Ascending aorta (tissue), 2 donors: ENCODE measurements around the gene CNTN2. TPM values are rescaled to one million over a fixed set of nuclear protein-coding genes. Genes with fewer than 3 reads are reported as not detected.

Experiments used
- DNase-seq, 2 donors: peaks; one replicate each; pipeline ENCODE4 v3.0.0-alpha.2; 2019; ENCODE audit warnings: low spot score in 2 of 2
- H3K27ac ChIP-seq, 2 donors: fragments of 200-600 bp; sonication (generic); one replicate each; pipeline ENCODE4 v1.5.1; 2016 to 2017; ENCODE audit warnings: mild to moderate bottlenecking in 1 of 2
- H3K27me3 ChIP-seq: fragments of 200-600 bp; sonication (generic); one replicate; pipeline ENCODE4 v1.5.1; 2017
- H3K36me3 ChIP-seq, 2 donors: fragments of 200-600 bp; sonication (generic); one replicate each; pipeline ENCODE4 v1.5.1; 2016
- H3K4me1 ChIP-seq, 2 donors: fragments of 200-600 bp; sonication (generic); one replicate each; pipeline ENCODE4 v1.5.1; 2016 to 2017; ENCODE audit warnings: mild to moderate bottlenecking in 1 of 2
- H3K4me3 ChIP-seq, 2 donors: fragments of 200-600 bp; sonication (generic); one replicate each; pipeline ENCODE4 v1.5.1; 2016 to 2017; ENCODE audit warnings: mild to moderate bottlenecking in 1 of 2
- H3K9me3 ChIP-seq, 2 donors: fragments of 200-600 bp; sonication (generic); one replicate each; pipeline ENCODE4 v1.5.1; 2016
- CTCF ChIP-seq, 3 experiments: fragments of 200-600 bp in 2 of 3; fragments of 450-650 bp in 1 of 3; sonication (generic) in 2 of 3; IDR thresholded peaks; one replicate each; pipeline ENCODE4 v1.5.1; 2016 to 2019; ENCODE audit warnings: antibody characterized with exemption in 3 of 3, mild to moderate bottlenecking in 1 of 3, moderate library complexity in 1 of 3
- intact Hi-C: fragments of 100-400 bp; cut with DNase I; formaldehyde crosslinking; loops from one replicate; pipeline ENCODE4 v1.15.1; 2023
- total RNA-seq: library from RNA; depleted of rRNA; stranded (reverse); fragments of >200 nt; gene quantifications from one replicate; pipeline ENCODE4 v1.1.0, GENCODE V29; 2016

Gene CNTN2
- total RNA-seq, 1 donor from 2014 or later: 0.32 TPM

GRCh38 chr1:205082431-205082830 is 39.4 kb downstream of the CNTN2 start:
- H3K4me3 ChIP-seq: no peak overlapping the region
- H3K9me3 ChIP-seq: no peaks in the 10 kb centered on the region
- no peaks in the 10 kb centered on the region for H3K4me1 ChIP-seq
- H3K27me3 ChIP-seq: no peaks in the 10 kb centered on the region
- DNase-seq: no peak
- TF ChIP-seq CTCF (IDR thresholded peaks at IDR 0.05): no peak
- H3K36me3 ChIP-seq: peaks cover 11 to 35% of the 10 kb centered on the region in 2 donors
- no peak overlapping the region for H3K27ac ChIP-seq
- intact Hi-C loops: no loop called here

GRCh38 chr1:205084360-205084759 is 41.3 kb downstream of the CNTN2 start, which contains the start of gene TMEM81:
Gene TMEM81, minus strand, starts transcription at chr1:205084460. Its CDS starts 140 bp downstream, at chr1:205084320.
- no peak for TF ChIP-seq CTCF (IDR thresholded peaks at IDR 0.05)
- DNase-seq: no peak
- Histone ChIP-seq H3K4me1 (no peaks in the 10 kb centered on the region), H3K4me3 (no peak within 1 kb of the TSS), H3K27me3 (no peaks in the 10 kb centered on the region), H3K9me3 (no peaks in the 10 kb centered on the region), H3K36me3 (peaks cover 23 to 52% of the 10 kb centered on the region in 2 donors), H3K27ac (no peak within 1 kb of the TSS)
- intact Hi-C loops: no loop called here

GRCh38 chr1:205088341-205088740 is 45.3 kb downstream of the CNTN2 start:
- no peaks in the 10 kb centered on the region for H3K9me3 ChIP-seq
- no peaks in the 10 kb centered on the region for H3K27me3 ChIP-seq
- peaks cover 46 to 70% of the 10 kb centered on the region in 2 donors for H3K36me3 ChIP-seq
- no peaks in the 10 kb centered on the region for H3K4me1 ChIP-seq
- intact Hi-C loops: no loop called here
- H3K27ac ChIP-seq: no peak overlapping the region
- no peak overlapping the region for H3K4me3 ChIP-seq
- no peak for TF ChIP-seq CTCF (IDR thresholded peaks at IDR 0.05)
- no peak for DNase-seq

GRCh38 chr1:205091043-205091740 is 48.2 kb downstream of the CNTN2 start:
- H3K27ac ChIP-seq: no peak overlapping the region
- H3K36me3 ChIP-seq: peaks cover 63 to 78% of the 10 kb centered on the region in 2 donors
- H3K9me3 ChIP-seq: no peaks in the 10 kb centered on the region
- H3K4me1 ChIP-seq: no peaks in the 10 kb centered on the region
- no peak overlapping the region for H3K4me3 ChIP-seq
- intact Hi-C loops: no loop called here
- no peaks in the 10 kb centered on the region for H3K27me3 ChIP-seq
- no peak for TF ChIP-seq CTCF (IDR thresholded peaks at IDR 0.05)
- DNase-seq: no peak

GRCh38 chr1:205095422-205095821 is 52.4 kb downstream of the CNTN2 start:
- H3K36me3 ChIP-seq: peaks cover 86 to 93% of the 10 kb centered on the region in 2 donors
- no peaks in the 10 kb centered on the region for H3K4me1 ChIP-seq

More at GRCh38 chr1:205095422-205095821, 52.4 kb downstream of the CNTN2 start:
- intact Hi-C loops: no loop called here
- TF ChIP-seq CTCF (IDR thresholded peaks at IDR 0.05): no peak
- H3K27me3 ChIP-seq: no peaks in the 10 kb centered on the region
- no peak overlapping the region for H3K4me3 ChIP-seq
- H3K27ac ChIP-seq: no peak overlapping the region
- no peaks in the 10 kb centered on the region for H3K9me3 ChIP-seq
- no peak for DNase-seq
